GM12872 (cell line): ENCODE results near the gene CCDC177.
A peak's percentile ranks its signal among the peaks of the same experiment; 100 is the strongest.

Source experiments
- CTCF ChIP-seq: IDR thresholded peaks from 3 replicates; pipeline ENCODE4 v1.5.1; 2011; ENCODE audit warnings: low read depth, mild to moderate bottlenecking, low read length, moderate library complexity; ENCODE audit not compliant: insufficient read depth

CCDC177 gene

GRCh38 chr14:69582829-69583228 is 8.2 kb upstream of the CCDC177 start:
- no peak for TF ChIP-seq CTCF

GRCh38 chr14:69582212-69582611 is 7.5 kb upstream of the CCDC177 start:
- TF ChIP-seq CTCF: no peak

GRCh38 chr14:69581316-69581935 is 6.8 kb upstream of the CCDC177 start:
- no peak for TF ChIP-seq CTCF

GRCh38 chr14:69580009-69580577 is 5.4 kb upstream of the CCDC177 start:
- peak; percentile 71 for TF ChIP-seq CTCF

GRCh38 chr14:69579476-69579875 is 4.8 kb upstream of the CCDC177 start:
- no peak for TF ChIP-seq CTCF

- no peak for TF ChIP-seq CTCF
Observed at GRCh38 chr14:69574954-69575295, 254 bp upstream of the CCDC177 start.

GRCh38 chr14:69573831-69574262 is 824 bp downstream of the CCDC177 start:
- TF ChIP-seq CTCF: no peak
